K562 treated with DMSO at 1 percent for 48 hours (cell line): Measurements from ENCODE around the gene ASIC1. TPM values are rescaled to one million over a fixed set of nuclear protein-coding genes. Genes with fewer than 3 reads are reported as not detected.

Experiments
- total RNA-seq: library from RNA; unstranded; fragments of 300-600 nt; gene quantifications from 2 replicates; pipeline ENCODE4 v1.2.3, GENCODE V29; 2022; ENCODE audit warnings: low replicate concordance; ENCODE audit errors: extremely low read depth

ASIC1 gene
- total RNA-seq: not detected in 2 replicates

GRCh38 chr12:50057000-50057841 is at the start of gene ASIC1:
TSS of gene ASIC1 (plus strand) at chr12:50057596. CDS start at chr12:50058767, 1,171 bp downstream.

GRCh38 chr12:50025187-50026059 is 32.0 kb upstream of the ASIC1 start, which contains the start of gene RACGAP1:
TSS of gene RACGAP1 (minus strand) at chr12:50025494. CDS start at chr12:50016715, 8,779 bp downstream.

GRCh38 chr12:50084775-50085614 is 27.6 kb downstream of the ASIC1 start, which contains the start of gene SMARCD1:
TSS of gene SMARCD1 (plus strand) at chr12:50085342. CDS start at chr12:50085370, 28 bp downstream.

GRCh38 chr12:50103767-50104321 is 46.4 kb downstream of the ASIC1 start, which contains the start of gene GPD1:
TSS of gene GPD1 (plus strand) at chr12:50104008. CDS start at chr12:50104051, 43 bp downstream.

GRCh38 chr12:50111693-50112455 is 54.5 kb downstream of the ASIC1 start, which contains the start of gene COX14:
TSS of gene COX14 (plus strand) at chr12:50112236. CDS start at chr12:50120044, 7,808 bp downstream.

Other genes starting within 250 kb of the ASIC1 start
- gene NCKAP5L, start 229.2 kb upstream of the ASIC1 start, total RNA-seq: not detected in 2 replicates
- not detected in 2 replicates for gene BCDIN3D, start 214.5 kb upstream of the ASIC1 start, total RNA-seq
- gene FAIM2, start 153.7 kb upstream of the ASIC1 start, total RNA-seq: not detected in 2 replicates
- gene AQP2, start 106.9 kb upstream of the ASIC1 start, total RNA-seq: not detected in 2 replicates
- not detected in 2 replicates for gene AQP5, start 95.7 kb upstream of the ASIC1 start, total RNA-seq
- not detected in 2 replicates for gene AQP6, start 84.6 kb upstream of the ASIC1 start, total RNA-seq
- not detected in 2 replicates for gene RACGAP1, start 32.1 kb upstream of the ASIC1 start, total RNA-seq
- gene SMARCD1, start 27.7 kb downstream of the ASIC1 start, total RNA-seq: not detected in 2 replicates
- not detected in 2 replicates for gene GPD1, start 46.4 kb downstream of the ASIC1 start, total RNA-seq
- gene COX14, start 54.6 kb downstream of the ASIC1 start, total RNA-seq: not detected in 2 replicates
- not detected in 2 replicates for gene CERS5, start 109.8 kb downstream of the ASIC1 start, total RNA-seq
- gene LIMA1, start 225.9 kb downstream of the ASIC1 start, total RNA-seq: not detected in 2 replicates